ENCODE measurements around the gene REEP6.
"Not testable (repeated sequence)": the region's sequence is repeated elsewhere in the genome, so short reads cannot be mapped to it uniquely, and the experiment has no call there.

Gene REEP6

GRCh38 chr19:1505991-1506881 is 15.3 kb downstream of the REEP6 start:
- in situ Hi-C loops (cut with HindIII; ENCODE audit: low sequenced_read_pairs): no loop called here

- in situ Hi-C loops (cut with HindIII; ENCODE audit: low sequenced_read_pairs): no loop called here
Measured at GRCh38 chr19:1507192-1507660, 16.2 kb downstream of the REEP6 start.

GRCh38 chr19:1507763-1508506 is 17.0 kb downstream of the REEP6 start:
- in situ Hi-C loops (cut with HindIII; ENCODE audit: low sequenced_read_pairs): no loop called here

DNA sequence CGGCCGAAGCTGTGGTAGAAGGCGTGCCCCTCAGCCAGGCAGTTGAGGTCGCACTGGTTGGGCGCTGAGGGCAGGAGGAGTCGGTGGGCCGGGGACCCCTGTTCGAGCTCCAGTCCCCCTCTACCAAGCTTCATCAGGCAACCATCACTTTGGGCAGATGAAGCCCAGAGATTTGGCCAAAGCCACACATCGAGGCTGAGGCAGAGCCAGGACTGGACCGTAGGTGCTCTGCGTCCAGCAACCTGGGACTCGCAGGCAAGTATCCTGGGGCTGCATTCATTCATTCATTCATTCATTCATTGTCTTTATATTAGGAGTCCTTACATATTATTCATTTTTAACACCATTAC is 17.5 kb downstream of the REEP6 start:
- in situ Hi-C loops (cut with HindIII; ENCODE audit: low sequenced_read_pairs): no loop called here

- in situ Hi-C loops (cut with HindIII; ENCODE audit: low sequenced_read_pairs): no loop called here
Measured at GRCh38 chr19:1509602-1510441, 18.8 kb downstream of the REEP6 start.

GRCh38 chr19:1510442-1510806 is 19.4 kb downstream of the REEP6 start:
- in situ Hi-C loops (cut with HindIII; ENCODE audit: low sequenced_read_pairs): no loop called here

DNA sequence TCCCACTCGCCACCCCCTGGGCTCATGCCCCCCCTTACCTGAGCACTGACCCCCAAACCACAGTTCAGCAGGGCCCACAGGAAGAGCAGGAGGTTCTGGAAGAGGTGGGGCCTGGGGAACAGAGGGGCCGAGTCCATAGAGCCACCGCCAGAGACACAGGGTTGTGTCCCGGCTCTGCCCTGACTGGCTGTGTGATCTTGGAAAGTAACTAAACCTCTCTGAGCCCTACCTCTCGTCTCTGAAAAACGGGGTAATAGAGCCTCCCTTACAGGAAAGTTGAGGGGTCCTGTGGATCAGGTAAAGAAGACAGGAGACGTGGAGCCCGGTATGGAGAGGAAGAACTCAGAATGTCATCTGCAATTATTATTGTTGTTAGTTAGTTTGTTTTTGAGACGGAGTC is 19.8 kb downstream of the REEP6 start:
- in situ Hi-C loops (cut with HindIII; ENCODE audit: low sequenced_read_pairs): no loop called here

DNA sequence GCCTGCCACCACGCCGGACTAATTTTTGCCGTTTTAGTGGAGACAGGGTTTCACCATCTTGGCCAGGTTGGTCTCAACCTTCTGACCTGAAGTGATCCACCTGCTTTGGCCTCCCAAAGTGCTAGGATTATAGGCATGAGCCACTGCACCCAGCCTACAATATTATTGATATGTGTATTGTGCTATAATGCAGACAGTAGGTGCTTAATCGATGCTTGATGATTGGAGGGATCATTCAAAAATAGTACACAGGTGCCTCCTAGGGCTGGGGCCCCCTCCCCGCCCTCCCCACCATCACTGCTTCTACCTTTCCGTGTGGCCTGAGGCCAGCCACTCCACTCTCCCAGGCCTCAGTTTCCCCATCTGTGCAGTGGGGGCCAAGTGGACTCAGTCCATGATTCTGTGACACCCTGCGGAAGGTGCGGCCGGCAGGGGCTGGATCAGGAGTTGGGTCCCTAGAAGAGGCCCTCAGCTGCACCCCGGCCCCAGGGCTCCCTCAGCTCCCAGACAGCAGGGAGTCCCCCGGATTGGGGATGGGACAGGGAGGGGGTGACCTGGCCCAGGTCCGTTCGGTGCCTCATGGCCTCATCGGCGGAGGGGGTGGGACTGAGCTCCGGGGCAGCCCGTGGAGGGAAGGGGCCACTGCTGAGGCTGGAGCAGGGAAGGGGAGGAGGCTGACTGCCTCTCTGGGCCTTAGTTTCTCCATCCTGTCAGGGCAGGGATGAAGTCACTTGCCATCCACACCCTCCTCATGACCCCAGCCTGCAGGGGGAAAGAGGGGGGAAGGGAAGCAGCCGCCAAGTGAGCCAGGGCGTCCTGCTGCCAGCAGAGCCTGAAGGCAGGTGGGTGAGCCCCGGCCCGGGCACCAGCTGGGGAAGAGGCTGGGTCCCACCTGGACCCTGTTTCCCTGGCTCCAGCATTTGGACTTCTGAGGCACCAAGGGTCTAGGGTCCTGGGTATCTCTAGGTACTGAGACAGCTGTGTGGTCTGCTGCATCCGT is 20.6 kb downstream of the REEP6 start:
- in situ Hi-C loops (cut with HindIII; ENCODE audit: low sequenced_read_pairs): no loop called here

- in situ Hi-C loops (cut with HindIII; ENCODE audit: low sequenced_read_pairs): no loop called here
Measured at GRCh38 chr19:1512671-1513498, 21.9 kb downstream of the REEP6 start, which contains the start of gene ADAMTSL5. ADAMTSL5 (minus strand) TSS chr19:1513019; CDS start chr19:1510943, 2,076 bp downstream.

DNA sequence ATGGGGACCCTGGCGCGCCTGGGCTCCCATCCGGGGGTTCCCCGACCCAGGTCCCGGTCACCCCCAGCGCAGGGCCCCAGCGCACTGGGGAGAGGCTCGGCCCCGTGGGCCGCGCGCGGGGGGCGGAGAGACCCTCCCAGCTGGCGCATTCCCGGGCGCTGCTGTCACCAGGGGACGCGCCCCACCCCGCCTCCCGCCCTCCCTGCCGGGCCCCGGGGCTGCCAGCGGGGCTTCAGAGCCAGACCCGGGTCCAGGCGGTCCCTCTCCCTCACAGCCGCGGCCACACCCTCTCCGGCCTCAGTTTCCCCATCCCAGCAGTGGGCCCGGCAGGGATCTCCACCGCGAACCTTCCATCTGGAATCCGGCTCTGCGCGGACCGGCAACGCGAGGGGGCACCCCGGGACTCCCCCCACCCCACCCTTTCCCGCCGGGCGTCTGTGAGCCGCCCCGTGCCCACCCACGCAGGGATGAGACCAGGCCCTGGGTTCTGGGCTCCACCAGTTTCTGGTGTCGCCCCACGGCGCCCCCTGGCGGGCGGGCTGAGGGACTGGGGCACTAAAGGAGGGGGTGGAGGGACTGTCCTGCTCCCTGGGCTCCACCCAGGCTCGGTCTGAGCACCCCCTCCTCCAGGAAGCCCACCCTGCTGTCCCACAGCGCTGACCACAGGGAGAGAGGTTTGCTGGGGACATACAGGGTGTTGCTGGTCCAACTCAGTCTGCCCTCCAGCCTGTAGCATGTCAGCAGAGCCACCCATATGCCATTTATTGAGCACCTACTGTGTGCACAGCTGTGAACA is 22.7 kb downstream of the REEP6 start:
- in situ Hi-C loops (cut with HindIII; ENCODE audit: low sequenced_read_pairs): no loop called here

DNA sequence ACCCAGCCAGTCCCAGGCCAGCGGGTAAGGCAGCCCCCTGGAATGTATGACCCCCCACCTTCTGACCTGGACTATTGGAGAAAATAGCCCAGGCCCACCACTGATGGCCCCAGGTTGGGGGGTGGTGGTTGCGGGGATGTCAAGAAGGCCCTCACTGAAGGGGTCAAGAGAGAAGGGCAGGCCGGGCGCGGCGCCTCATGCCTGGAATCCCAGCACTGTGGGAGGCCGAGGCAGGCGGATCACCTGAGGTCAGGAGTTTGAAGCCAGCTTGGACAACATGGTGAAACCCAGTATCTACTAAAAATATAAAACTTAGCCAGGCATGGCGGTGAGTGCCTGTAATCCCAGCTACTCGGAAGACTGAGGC is 23.3 kb downstream of the REEP6 start:
- in situ Hi-C loops (cut with HindIII; ENCODE audit: low sequenced_read_pairs): no loop called here

DNA sequence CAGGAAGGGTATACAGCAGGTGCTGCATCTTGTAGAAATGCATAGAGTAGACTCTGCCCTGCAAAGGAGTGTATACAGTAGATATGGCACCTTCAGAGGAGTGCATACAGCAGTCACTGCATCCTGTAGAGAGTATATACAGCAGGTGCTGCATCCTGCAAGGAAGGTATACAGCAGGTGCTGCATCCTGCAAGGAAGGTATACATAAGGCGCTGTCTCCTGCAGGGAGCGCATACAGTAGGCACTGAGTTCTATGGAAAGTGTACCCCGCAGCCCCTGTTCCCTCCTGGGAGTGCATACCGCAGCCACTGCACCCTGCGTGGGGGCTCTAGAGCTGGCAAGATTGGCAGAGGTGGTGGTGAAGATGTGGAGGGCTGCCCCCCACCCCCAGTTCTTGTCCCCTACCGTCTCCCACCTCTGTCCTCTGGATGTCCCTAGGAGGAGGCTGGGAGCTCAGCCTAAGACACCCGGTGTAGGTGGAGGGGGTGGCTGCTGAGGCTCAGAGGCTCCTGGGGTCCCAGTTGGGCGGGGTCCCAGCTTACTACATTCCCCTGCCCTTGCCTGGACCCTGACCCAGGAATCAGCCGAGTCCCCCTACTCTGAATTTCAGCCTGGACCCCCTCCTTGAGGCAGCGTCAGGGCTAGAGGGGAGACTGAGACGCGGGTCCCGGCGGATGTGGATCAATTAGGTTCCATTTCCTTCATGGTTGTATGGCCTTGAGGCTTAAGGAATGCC is 24.2 kb downstream of the REEP6 start:
- in situ Hi-C loops (cut with HindIII; ENCODE audit: low sequenced_read_pairs): no loop called here

DNA sequence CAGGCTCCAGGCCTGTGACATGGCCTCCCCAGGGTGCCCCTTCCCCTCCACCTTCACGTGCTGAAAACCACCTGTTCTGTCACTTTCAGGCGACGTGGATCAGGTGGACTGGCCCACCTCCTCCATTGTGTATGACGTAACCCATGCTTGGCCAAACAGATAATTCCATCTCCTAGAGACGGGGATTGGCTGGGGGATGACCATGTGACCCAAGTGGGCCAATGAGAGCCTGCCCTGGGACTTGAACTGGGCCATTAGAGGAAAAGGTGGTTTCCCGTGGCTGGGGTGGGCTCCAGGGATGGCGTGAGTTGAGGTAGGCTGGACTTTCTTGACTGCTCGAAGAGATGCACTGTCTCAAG is 25.4 kb downstream of the REEP6 start:
- in situ Hi-C loops (cut with HindIII; ENCODE audit: low sequenced_read_pairs): no loop called here

DNA sequence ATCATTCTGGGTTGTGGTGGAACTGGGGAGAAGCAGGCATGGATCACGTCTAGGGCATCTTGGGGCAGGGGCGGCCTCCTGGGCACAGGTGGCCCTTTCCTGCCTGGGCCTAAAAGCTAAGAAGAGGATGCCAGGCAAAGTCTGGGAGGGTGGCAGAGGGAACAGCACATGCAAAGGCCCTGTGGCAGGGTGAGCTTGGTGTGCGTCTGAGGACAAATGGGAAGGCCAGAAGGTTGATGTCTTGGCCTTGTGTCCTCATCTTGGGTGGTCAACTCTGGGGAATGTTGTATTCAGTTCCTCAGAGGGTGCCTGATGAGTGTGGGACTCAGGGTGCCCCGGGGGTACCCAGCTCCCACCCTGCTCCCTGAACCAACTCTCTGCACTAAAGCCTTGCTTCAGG is 27.5 kb downstream of the REEP6 start:
- in situ Hi-C loops (cut with HindIII; ENCODE audit: low sequenced_read_pairs): no loop called here

DNA sequence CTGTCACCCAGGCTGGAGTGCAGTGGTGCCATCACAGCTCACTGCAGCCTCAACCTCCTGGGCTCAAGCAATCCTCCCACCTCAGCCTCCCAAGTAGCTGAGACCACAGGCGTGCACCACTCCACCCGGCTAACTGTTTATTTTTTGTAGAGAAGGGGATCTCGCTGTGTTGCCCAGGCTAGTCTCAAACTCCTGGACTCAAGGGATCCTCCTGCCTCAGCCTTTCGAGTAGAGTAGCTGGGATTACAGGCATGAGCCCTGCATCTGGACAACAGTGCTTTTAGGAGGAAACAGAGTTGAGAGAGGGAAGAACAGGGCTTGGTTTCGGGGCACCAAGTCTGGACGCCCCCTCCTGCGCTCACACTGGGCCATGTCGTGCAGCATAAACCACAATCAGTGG is 28.8 kb downstream of the REEP6 start:
- in situ Hi-C loops (cut with HindIII; ENCODE audit: low sequenced_read_pairs): not testable (repeated sequence)

- in situ Hi-C loops (cut with HindIII; ENCODE audit: low sequenced_read_pairs): no loop called here
Measured at GRCh38 chr19:1520203-1520780, 29.3 kb downstream of the REEP6 start.

GRCh38 chr19:1521636-1522035 is 30.7 kb downstream of the REEP6 start:
- in situ Hi-C loops (cut with HindIII; ENCODE audit: low sequenced_read_pairs): no loop called here

Data from DLD1 (cell line).